NCI-H1105 treated with DMSO at 0.1 percent for 48 hours (cell line): ENCODE measurements around the gene RSPO4.

ENCODE experiments used
- DNase-seq: peaks from one replicate; lab custom pipeline; 2025; lab: John Stamatoyannopoulos, UW

Gene RSPO4

DNA sequence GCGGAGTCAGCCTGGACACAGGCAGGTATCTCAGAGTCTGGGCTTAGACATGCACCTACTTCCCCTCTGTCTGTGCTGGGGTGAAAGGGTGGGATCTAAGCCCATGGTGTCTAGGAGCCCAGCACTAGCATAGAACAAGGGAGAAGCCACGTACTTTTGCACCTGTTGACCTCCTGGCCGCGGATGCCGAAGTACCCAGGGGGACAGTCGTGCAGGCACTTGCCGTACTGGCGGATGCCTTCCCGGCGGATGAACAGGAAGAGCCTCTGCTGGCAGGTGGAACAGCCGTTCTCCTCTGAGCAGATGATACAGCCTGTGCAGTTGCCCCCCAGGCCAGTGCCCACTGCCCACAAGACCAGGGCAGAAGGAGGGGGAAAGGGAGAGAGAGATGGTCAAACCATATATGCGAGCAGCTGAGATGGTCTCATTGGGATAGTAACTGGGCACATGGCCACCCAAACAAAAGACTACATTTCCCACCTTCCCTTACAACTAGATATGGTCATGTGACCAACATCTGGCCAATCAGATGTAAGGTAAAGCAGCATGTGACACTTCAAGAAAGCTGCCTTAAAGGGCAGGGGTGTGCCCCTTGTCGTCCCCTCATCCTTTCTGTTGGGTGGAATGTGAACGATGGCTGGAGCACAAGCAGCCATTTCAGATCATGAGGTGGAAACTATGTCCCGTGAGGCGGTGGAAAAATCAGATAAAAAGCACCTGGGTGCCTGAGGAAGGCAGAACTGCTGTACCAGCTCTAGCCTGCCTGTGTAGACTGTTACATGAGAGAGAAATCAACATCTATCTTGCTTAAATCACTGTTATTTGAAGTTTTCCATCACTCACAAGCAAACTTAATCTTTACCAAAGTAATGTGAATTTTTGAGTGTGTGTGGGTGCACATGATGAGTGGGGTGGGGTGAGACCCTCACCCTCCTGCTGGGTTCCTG is 34.0 kb downstream of the RSPO4 start:
- DNase-seq = peak; percentile 14

DNA sequence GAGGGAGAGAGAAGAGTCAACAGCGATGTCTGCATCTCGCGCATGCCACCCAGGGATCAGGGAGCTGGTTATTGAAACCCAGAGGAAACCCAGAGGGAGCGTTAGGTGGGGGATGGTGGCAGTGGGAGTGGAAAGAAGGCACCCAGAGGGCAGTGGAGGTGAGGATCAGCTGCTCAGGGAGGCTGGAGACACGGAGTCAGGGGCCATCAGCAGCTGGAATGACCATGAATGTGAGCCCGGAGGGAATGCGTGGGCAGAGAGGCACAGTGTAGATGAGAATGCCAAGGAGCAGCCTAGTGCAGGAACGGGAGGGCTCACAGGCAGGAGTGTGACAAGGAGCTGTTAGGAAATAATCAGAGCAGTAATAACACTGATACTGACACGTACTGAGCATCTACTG is 36.2 kb downstream of the RSPO4 start:
- DNase-seq = no peak

GRCh38 chr20:963795-964194 is 38.3 kb downstream of the RSPO4 start:
- DNase-seq = no peak

GRCh38 chr20:962683-963082 is 39.4 kb downstream of the RSPO4 start:
- no peak for DNase-seq

GRCh38 chr20:962223-962622 is 39.9 kb downstream of the RSPO4 start:
- no peak for DNase-seq

DNA sequence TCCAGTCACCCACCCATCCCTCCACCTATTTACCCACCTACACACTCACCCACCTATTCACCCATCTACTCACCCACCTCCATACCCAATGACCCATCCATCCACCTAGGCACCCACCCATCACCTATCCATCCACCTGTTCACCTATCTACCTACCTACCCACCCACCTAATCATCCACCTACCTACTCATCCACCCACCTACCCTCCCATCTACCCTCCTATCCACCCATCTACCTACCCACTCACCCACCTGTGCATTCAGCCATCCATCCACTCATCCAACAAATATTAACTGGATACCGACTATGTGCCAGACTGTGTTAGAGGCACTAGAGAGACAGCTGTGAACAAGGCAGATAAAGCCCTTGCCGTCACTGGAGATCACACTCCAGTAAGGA is 40.3 kb downstream of the RSPO4 start:
- DNase-seq = no peak

DNA sequence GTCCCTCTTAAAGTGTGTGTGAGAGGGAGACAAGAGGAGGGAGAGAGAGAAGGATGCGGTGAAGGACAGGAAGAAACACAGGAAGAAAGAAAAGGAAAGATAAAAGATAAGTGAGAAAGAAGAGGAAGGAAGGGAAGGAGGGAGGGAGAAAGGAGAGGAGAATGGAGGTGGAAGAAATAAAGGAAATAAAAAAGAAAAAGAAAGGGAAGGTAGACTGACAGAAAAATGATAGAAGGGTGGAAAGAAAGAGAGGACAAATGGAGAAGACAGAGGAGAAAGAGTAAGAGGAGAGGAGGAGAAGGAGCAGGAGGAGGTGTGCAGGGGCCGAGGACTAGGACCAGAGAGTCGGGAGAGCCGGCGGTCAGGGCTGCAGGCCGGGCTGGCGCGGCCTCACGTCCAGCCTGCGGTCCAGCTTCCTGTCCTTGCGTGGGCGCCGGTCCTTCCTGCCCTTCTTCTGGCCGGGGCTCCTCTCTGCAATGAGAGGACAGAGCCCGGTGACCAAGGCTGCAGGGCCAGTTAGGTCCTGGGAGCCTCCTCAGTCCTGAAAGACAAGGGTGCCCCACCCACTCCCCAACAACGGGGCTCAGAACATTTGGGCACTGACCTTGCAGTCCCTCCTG is 42.0 kb downstream of the RSPO4 start:
- DNase-seq = no peak

DNA sequence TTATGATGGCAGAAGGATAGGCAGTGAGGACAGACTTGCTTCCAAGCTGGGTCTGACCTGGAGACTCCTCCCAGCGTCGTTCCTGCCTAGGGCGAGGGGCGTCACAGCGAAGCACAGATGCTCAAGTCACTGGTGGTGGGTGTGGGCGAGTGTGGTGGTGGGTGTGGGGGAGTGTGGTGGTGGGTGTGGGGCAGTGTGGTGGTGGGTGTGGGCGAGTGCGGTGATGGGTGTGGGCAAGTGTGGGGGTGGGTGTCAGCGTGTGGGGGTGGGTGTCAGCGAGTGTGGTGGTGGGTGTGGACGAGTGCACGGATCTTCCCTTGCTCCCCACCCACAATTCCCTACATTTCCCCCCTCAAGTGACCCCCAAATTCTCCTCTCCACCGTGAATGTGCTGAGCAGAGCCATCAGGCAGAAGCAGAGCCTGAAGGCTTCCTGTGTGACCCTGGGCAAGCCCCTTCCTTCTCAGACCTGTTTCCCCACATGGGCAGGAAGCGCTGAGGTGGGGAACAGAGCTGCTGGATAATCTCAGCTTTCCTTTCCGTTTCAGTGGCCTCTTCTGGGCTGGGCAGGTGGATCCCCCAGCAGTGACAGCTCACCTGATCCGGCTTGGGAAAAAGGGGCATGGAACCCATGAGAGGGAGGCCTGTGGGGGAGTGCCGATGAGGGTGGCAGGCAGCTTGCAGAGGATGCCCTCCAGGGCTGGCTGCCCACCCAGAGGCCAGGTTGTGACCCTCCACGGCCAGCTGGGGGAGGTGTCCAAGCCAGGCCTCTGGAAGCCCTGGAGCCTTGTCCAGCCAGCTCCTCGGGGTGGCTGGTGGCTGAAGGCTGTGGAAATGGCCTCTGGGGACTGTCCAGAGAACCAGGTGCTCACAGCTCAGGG is 42.9 kb downstream of the RSPO4 start:
- DNase-seq = no peak

- no peak for DNase-seq
Measured at GRCh38 chr20:957544-957943, 44.6 kb downstream of the RSPO4 start.

DNA sequence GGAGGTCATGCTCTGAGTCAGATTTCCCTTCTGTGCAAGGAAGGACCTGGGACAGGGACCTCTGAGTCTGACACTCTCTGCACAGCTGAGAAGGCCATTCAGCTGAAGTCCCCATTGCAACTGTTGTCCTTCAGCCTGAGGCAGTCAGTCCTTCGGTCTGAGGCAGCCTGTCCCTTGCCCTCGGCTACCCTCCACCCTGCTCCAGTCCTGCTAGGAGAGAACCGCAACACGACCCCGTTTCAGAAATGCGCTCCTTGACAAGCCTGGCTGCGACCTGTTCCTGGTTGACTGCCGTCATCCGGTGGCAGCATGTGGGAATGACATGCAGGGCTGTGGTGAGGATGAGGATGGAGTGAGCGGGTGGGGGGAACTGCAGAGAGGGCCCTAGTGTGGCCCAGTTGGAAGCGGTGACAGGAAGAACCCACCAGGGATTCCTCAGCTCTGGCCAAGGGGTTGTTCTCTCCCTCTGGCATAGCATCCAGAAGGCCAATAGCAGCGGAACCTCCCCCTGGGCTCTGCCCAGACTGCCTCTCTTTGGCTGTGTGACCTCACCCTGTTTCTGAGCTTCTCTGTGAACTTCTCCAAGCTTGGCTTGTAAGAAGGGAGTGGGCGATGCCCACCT is 45.7 kb downstream of the RSPO4 start:
- DNase-seq = peak; percentile 27

DNA sequence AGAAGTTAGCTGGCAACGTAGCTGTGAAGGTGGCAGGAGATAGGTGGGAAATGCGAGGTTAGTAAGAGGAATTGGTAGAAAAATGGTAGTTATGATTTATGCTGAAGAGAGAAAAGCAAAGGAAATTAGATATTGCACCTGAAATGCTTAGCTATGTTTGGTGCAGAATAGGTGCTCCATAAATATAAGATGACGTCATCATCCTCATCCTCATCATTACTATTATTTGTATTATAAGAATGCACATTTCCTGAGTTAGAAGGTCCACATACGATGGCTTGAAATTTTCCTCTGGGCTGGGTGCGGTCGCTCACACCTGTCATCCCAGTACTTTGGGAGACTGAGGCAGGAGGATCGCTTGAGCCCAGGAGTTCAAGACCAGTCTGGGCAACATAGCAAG is 46.5 kb downstream of the RSPO4 start:
- DNase-seq = no peak

- no peak for DNase-seq
Measured at GRCh38 chr20:955111-955510, 47.0 kb downstream of the RSPO4 start.

GRCh38 chr20:953742-954141 is 48.4 kb downstream of the RSPO4 start:
- DNase-seq = no peak

- no peak for DNase-seq
Measured at GRCh38 chr20:952196-952795, 49.8 kb downstream of the RSPO4 start.

GRCh38 chr20:951384-952169 is 50.5 kb downstream of the RSPO4 start:
- no peak for DNase-seq

DNA sequence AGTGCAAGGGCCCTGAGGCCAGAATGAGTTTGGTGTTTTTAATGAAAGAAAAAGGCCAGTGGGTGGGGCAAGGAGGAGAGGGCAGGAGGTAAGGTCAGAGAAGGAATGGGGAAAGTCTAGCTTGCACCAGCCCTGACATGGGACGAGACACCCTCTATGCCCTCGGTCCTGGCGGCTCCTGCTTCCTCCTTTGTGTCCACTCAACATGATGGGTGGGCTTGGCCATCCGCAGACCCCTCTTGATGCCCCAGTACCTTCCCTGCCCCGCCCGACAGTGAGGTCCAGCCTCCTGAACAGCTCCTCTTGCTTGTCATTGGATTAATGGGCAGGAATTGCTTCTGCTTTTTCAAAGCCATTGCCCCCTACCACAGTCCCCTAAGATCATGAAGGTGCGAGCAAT is 52.4 kb downstream of the RSPO4 start:
- DNase-seq = no peak

GRCh38 chr20:946826-947225 is 55.3 kb downstream of the RSPO4 start:
- DNase-seq = no peak

DNA sequence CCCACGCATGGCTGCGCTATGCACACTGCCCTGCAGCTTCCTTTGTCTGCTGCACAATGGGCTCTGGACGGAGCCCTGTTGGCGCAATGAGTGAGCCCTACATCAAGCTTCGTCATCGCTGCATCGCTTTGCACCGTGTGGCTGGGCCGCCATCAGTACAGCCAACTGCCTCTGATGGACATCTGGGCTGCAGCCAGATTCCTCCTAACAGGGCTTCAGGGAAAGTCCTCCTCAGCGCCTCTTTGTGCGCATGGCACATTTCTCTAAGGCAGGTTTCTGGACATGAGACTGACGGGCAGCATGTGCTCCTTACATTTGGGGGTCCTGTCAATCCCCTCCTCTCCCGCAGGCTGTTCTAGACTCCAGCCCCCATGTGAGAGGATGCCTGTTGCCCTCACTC is 56.3 kb downstream of the RSPO4 start:
- no peak for DNase-seq

DNA sequence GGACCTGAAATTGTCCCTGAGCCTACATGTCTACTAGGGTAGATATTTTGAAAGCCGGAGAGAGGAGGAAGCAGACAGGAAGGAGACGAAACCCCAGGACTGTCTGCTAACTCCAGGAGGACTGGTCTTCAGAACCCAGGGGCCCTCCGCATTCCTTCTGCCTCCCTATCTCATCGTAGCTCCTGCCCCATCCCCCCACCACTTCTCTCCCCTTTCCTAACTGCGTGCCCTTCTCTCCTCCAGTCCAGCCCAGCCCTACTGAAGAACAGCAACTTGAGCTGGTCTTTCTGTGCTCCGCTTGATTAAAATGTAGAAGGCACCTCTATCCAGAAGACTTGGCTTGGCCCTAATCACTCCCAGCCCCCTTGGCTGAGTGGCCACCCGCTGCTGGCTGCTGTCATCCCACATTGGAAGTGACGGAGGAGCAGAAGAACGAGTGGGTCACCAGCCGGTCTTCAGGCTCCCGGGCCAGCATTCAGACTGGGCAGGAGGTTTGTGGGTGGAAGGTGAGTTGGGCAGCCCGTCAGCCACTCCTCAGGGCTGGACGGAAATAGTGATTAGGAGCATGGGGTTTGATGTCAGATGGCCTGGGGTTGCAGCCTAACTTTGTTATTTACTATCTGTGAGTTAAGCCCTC is 57.2 kb downstream of the RSPO4 start:
- DNase-seq = no peak

GRCh38 chr20:944148-944547 is 58.0 kb downstream of the RSPO4 start:
- no peak for DNase-seq
